HG02943 (cell line): ENCODE results near the gene ZBBX.
"Not testable (repeated sequence)": the region's sequence is repeated elsewhere in the genome, so short reads cannot be mapped to it uniquely, and the experiment has no call there.

Experiments
- ATAC-seq: cut with Tn5 transposase; IDR thresholded peaks from one replicate; pipeline ENCODE4 v1.9.1; 2021; ENCODE audit warnings: mild to moderate bottlenecking, low read depth, moderate library complexity; ENCODE audit not compliant: unreplicated experiment

Gene ZBBX

GRCh38 chr3:167380004-167380689, at the start of gene ZBBX:
Gene ZBBX (minus strand): TSS chr3:167380297. CDS start chr3:167372901, 7,396 bp downstream.
- ATAC-seq = peak; percentile 100

GRCh38 chr3:167426962-167427361, 46.9 kb upstream of the ZBBX start:
- not testable (repeated sequence) for ATAC-seq

GRCh38 chr3:167422396-167422795, 42.3 kb upstream of the ZBBX start:
- ATAC-seq = not testable (repeated sequence)

- no peak for ATAC-seq
Measured at GRCh38 chr3:167409611-167410010, 29.5 kb upstream of the ZBBX start.

GRCh38 chr3:167406876-167407492, 26.9 kb upstream of the ZBBX start:
- no peak for ATAC-seq

GRCh38 chr3:167397826-167398225, 17.7 kb upstream of the ZBBX start:
- no peak for ATAC-seq

- no peak for ATAC-seq
Measured at GRCh38 chr3:167396075-167396474, 16.0 kb upstream of the ZBBX start.

- no peak for ATAC-seq
Measured at GRCh38 chr3:167394003-167394402, 13.9 kb upstream of the ZBBX start.

- no peak for ATAC-seq
Measured at GRCh38 chr3:167382155-167382554, 2.1 kb upstream of the ZBBX start.

GRCh38 chr3:167375478-167375877, 4.6 kb downstream of the ZBBX start:
- ATAC-seq = no peak

GRCh38 chr3:167372138-167372537, 8.0 kb downstream of the ZBBX start:
- ATAC-seq = no peak

GRCh38 chr3:167361948-167362347, 18.1 kb downstream of the ZBBX start:
- ATAC-seq = no peak

- no peak for ATAC-seq
Measured at GRCh38 chr3:167361306-167361705, 18.8 kb downstream of the ZBBX start.

GRCh38 chr3:167355446-167355845, 24.7 kb downstream of the ZBBX start:
- ATAC-seq = no peak

GRCh38 chr3:167354751-167355150, 25.3 kb downstream of the ZBBX start:
- ATAC-seq = no peak

- no peak for ATAC-seq
Measured at GRCh38 chr3:167350245-167350862, 29.7 kb downstream of the ZBBX start.

- no peak for ATAC-seq
Measured at GRCh38 chr3:167346171-167346570, 33.9 kb downstream of the ZBBX start.

GRCh38 chr3:167330993-167331785, 48.9 kb downstream of the ZBBX start:
- no peak for ATAC-seq

- ATAC-seq = no peak
Measured at GRCh38 chr3:167323572-167323971, 56.5 kb downstream of the ZBBX start.

- no peak for ATAC-seq
Measured at GRCh38 chr3:167318996-167319615, 61.0 kb downstream of the ZBBX start.

GRCh38 chr3:167318306-167318705, 61.8 kb downstream of the ZBBX start:
- no peak for ATAC-seq
